VCaP (cell line): ENCODE results near the gene ANO2.

Source experiments
- H3K27ac ChIP-seq: fragments of 450-650 bp; 2 replicates; pipeline ENCODE4 v1.5.1; 2017
- CTCF ChIP-seq: fragments of 450-650 bp; conservative IDR thresholded peaks from 2 replicates; pipeline ENCODE4 v1.5.1; 2017; ENCODE audit warnings: mild to moderate bottlenecking, moderate library complexity

Gene ANO2

GRCh38 chr12:5784462-5785130 lies 160.5 kb downstream of the ANO2 start:
- no peak for TF ChIP-seq CTCF
- H3K27ac ChIP-seq, result no peak overlapping the region

GRCh38 chr12:5783289-5783920 lies 161.7 kb downstream of the ANO2 start:
- H3K27ac ChIP-seq, result no peak overlapping the region; the same call in 1 of the 2 replicates
- no peak for TF ChIP-seq CTCF

GRCh38 chr12:5780536-5780935 lies 164.5 kb downstream of the ANO2 start:
- H3K27ac ChIP-seq, result no peak overlapping the region
- TF ChIP-seq CTCF, result no peak

GRCh38 chr12:5779401-5779800 lies 165.7 kb downstream of the ANO2 start:
- no peak for TF ChIP-seq CTCF
- H3K27ac ChIP-seq, result no peak overlapping the region

- TF ChIP-seq CTCF, result no peak
These were observed 166.2 kb downstream of the ANO2 start for GRCh38 chr12:5778821-5779220.

GRCh38 chr12:5777451-5777850 lies 167.6 kb downstream of the ANO2 start:
- no peak overlapping the region for H3K27ac ChIP-seq
- TF ChIP-seq CTCF, result no peak

More at GRCh38 chr12:5778821-5779220, 166.2 kb downstream of the ANO2 start:
- no peak overlapping the region for H3K27ac ChIP-seq

- TF ChIP-seq CTCF, result no peak
- no peak overlapping the region for H3K27ac ChIP-seq
These were observed 169.0 kb downstream of the ANO2 start for GRCh38 chr12:5776091-5776490.
